ENCODE measurements around the gene SLFN5. TPM values are rescaled to one million over a fixed set of nuclear protein-coding genes. Genes with fewer than 3 reads are reported as not detected.

SLFN5 gene
- total and polyA plus RNA-seq, 2 of the 4 experiments (the other 2 are of a cell fraction) = 13.0 to 48.9 TPM

- no peak overlapping the region for H2BK120ac ChIP-seq (ENCODE audit: low read depth, low read length)
- no peak overlapping the region for H4K91ac ChIP-seq (ENCODE audit: insufficient read depth, low read depth, low read length)
Measured at GRCh38 chr17:35210741-35211140, 32.1 kb upstream of the SLFN5 start.

More at GRCh38 chr17:35210741-35211140, 32.1 kb upstream of the SLFN5 start:
- Histone ChIP-seq H3K4me2 (ENCODE audit: low read depth, low read length) (no peak overlapping the region), H3K27me3 (ENCODE audit: control insufficient read depth, insufficient read depth, low read length) (peaks cover 7% of the 10 kb centered on the region), H3K36me3 (ENCODE audit: control insufficient read depth, insufficient read depth, low read length) (no peaks in the 10 kb centered on the region), H4K20me1 (ENCODE audit: insufficient read depth, low read length) (no peaks in the 10 kb centered on the region), H2AK5ac (ENCODE audit: low read depth, low read length) (no peak overlapping the region), H3K9ac (ENCODE audit: low read depth, low read length) (no peak overlapping the region), H2AFZ (replicated peaks; ENCODE audit: low read length, poor library complexity) (no peak overlapping the region), H3K56ac (ENCODE audit: extremely low read depth, insufficient read depth, low read length) (no peak overlapping the region), H3K14ac (replicated peaks; ENCODE audit: low read depth, low read length) (no peak overlapping the region), H2BK15ac (ENCODE audit: low read depth, low read length) (no peak overlapping the region), H3K4me3 (ENCODE audit: insufficient read depth, low read depth, low read length) (no peak overlapping the region), H4K8ac (ENCODE audit: low read depth in 2 of 2, low read length in 2 of 2) (no peak overlapping the region), H3K4ac (ENCODE audit: low read depth, low read length) (no peak overlapping the region), H2BK5ac (ENCODE audit: low read depth, low read length, poor library complexity, severe bottlenecking) (no peak overlapping the region), H3K79me1 (ENCODE audit: low read depth in 1 of 2, low read length in 2 of 2) (no peaks in the 10 kb centered on the region), H4K5ac (ENCODE audit: low read depth, low read length) (no peak overlapping the region), H2AK9ac (replicated peaks; ENCODE audit: low read depth, low read length, poor library complexity) (no peak overlapping the region), H3K9me1 (ENCODE audit: insufficient read depth, low read length) (no peaks in the 10 kb centered on the region), H3K9me3 (ENCODE audit: control insufficient read depth, insufficient read depth, low read length) (no peaks in the 10 kb centered on the region), H2BK20ac (ENCODE audit: low read depth, low read length) (no peak overlapping the region), H3K4me1 (ENCODE audit: control insufficient read depth, insufficient read depth, low read length) (no peaks in the 10 kb centered on the region), H3K18ac (ENCODE audit: low read depth, low read length) (no peak overlapping the region), H3K23ac (ENCODE audit: low read depth, low read length) (no peak overlapping the region), H3K27ac (ENCODE audit: insufficient read depth, low read length) (no peak overlapping the region)
- no CpG with 5 or more reads among the region's 7 CpGs for WGBS, 2 experiments (ENCODE audit: extremely low coverage in 2 of 2, insufficient read length in 1 of 2)
- ChIA-PET POLR2A (ENCODE audit: unreplicated experiment) (no interaction called here), CTCF (no interaction called here)
- intact Hi-C loops (cut with micrococcal nuclease) (no loop called here), dilution Hi-C loops (cut with HindIII; ENCODE audit: low sequenced_read_pairs, unreplicated experiment) (no loop called here), in situ Hi-C loops (cut with MboI; ENCODE audit: low sequenced_read_pairs) (no loop called here)
- BruUV-seq (replicated peaks) = no TSS peak
- TF ChIP-seq NFE2L2 (IDR thresholded peaks at IDR 0.05; ENCODE audit: low read depth, low read length) = no peak
- TF ChIP-seq POLR2A (IDR thresholded peaks at IDR 0.05; ENCODE audit: low read depth, low read length) = no peak
- TF ChIP-seq BHLHE40 (IDR thresholded peaks at IDR 0.05; ENCODE audit: low read depth, low read length) = no peak
- DNase-seq (no peak), ATAC-seq (ENCODE audit: low read depth) (no peak)
